ENCODE measurements around the gene PPP2CA.
"Not testable (repeated sequence)": the region's sequence is repeated elsewhere in the genome, so short reads cannot be mapped to it uniquely, and the experiment has no call there.

The PPP2CA gene

GRCh38 chr5:134225780-134226440 is at the start of gene PPP2CA:
TSS of gene PPP2CA (minus strand) at chr5:134226073. CDS start at chr5:134225861, 212 bp downstream.
- DNase-seq, result peak; percentile 99

GRCh38 chr5:134273642-134274395 is 47.9 kb upstream of the PPP2CA start:
- no peak for DNase-seq

- DNase-seq, result no peak
Measured at GRCh38 chr5:134271059-134271458, 45.2 kb upstream of the PPP2CA start.

- DNase-seq, result no peak
Measured at GRCh38 chr5:134268919-134269318, 43.0 kb upstream of the PPP2CA start.

- no peak for DNase-seq
Measured at GRCh38 chr5:134268019-134268601, 42.2 kb upstream of the PPP2CA start.

- no peak for DNase-seq
Measured at GRCh38 chr5:134267366-134268018, 41.6 kb upstream of the PPP2CA start.

- DNase-seq, result no peak
Measured at GRCh38 chr5:134263801-134264200, 37.9 kb upstream of the PPP2CA start.

GRCh38 chr5:134262629-134263028 is 36.8 kb upstream of the PPP2CA start:
- not testable (repeated sequence) for DNase-seq

GRCh38 chr5:134258896-134259295 is 33.0 kb upstream of the PPP2CA start:
- no peak for DNase-seq

GRCh38 chr5:134257176-134257575 is 31.3 kb upstream of the PPP2CA start:
- no peak for DNase-seq

GRCh38 chr5:134255418-134256150 is 29.7 kb upstream of the PPP2CA start:
- no peak for DNase-seq

GRCh38 chr5:134253368-134254153 is 27.7 kb upstream of the PPP2CA start:
- not testable (repeated sequence) for DNase-seq

GRCh38 chr5:134252671-134253070 is 26.8 kb upstream of the PPP2CA start:
- DNase-seq, result no peak

GRCh38 chr5:134250949-134251348 is 25.1 kb upstream of the PPP2CA start:
- no peak for DNase-seq

- DNase-seq, result no peak
Measured at GRCh38 chr5:134249469-134250379, 23.9 kb upstream of the PPP2CA start.

- DNase-seq, result no peak
Measured at GRCh38 chr5:134248256-134248655, 22.4 kb upstream of the PPP2CA start.

GRCh38 chr5:134247428-134248224 is 21.8 kb upstream of the PPP2CA start:
- no peak for DNase-seq

- no peak for DNase-seq
Measured at GRCh38 chr5:134246771-134247427, 21.0 kb upstream of the PPP2CA start.

- no peak for DNase-seq
Measured at GRCh38 chr5:134245692-134246091, 19.8 kb upstream of the PPP2CA start.

Measured in stimulated activated CD4-positive, alpha-beta T cell treated with anti-CD3 and anti-CD28 coated beads, Interleukin-4, amount 100 ng/mL, for 24 hours (primary cell).